Chondrocyte (in vitro differentiated cells): ENCODE results near the gene INPP5A. TPM values are rescaled to one million over a fixed set of nuclear protein-coding genes. Genes with fewer than 3 reads are reported as not detected.

ENCODE experiments used
- DNase-seq: peaks from one replicate; pipeline ENCODE4 v3.0.0; 2021; ENCODE audit warnings: mixed read lengths, low spot score
- H3K27ac Mint-ChIP-seq: one replicate; pipeline ENCODE4 v1.8.0; 2021; ENCODE audit warnings: mild to moderate bottlenecking, moderate library complexity, mixed read lengths; ENCODE audit not compliant: unreplicated experiment
- H3K27me3 Mint-ChIP-seq: 2 replicates; pipeline ENCODE4 v1.8.0; 2021; ENCODE audit warnings: low read depth, mixed read lengths
- H3K36me3 Mint-ChIP-seq: 2 replicates; pipeline ENCODE4 v1.8.0; 2021; ENCODE audit warnings: low read depth, mixed read lengths
- H3K4me1 Mint-ChIP-seq: 2 replicates; pipeline ENCODE4 v1.8.0; 2021; ENCODE audit warnings: low read depth, mild to moderate bottlenecking, mixed read lengths
- H3K4me3 Mint-ChIP-seq: one replicate; pipeline ENCODE4 v1.8.0; 2021; ENCODE audit warnings: mild to moderate bottlenecking, moderate library complexity, mixed read lengths; ENCODE audit not compliant: unreplicated experiment
- H3K9me3 Mint-ChIP-seq: 2 replicates; pipeline ENCODE4 v1.8.0; 2021; ENCODE audit warnings: low read depth, mixed read lengths
- CTCF ChIP-seq: fragments of 200-600 bp; sonication (generic); IDR thresholded peaks from 2 replicates; pipeline ENCODE4 v1.5.0; 2021; ENCODE audit warnings: antibody characterized with exemption, mild to moderate bottlenecking, moderate library complexity
- total RNA-seq: library from RNA; stranded (reverse); gene quantifications from 3 replicates; pipeline ENCODE4 v1.2.1, GENCODE V29; 2021

INPP5A gene
- total RNA-seq, 1 donor from 2014 or later, result 40.6 TPM

- peaks cover 20% of the 10 kb centered on the region for H3K27me3 Mint-ChIP-seq
- DNase-seq, result peak; percentile 36
- H3K36me3 Mint-ChIP-seq, result no peaks in the 10 kb centered on the region
- no peak overlapping the region for H3K27ac Mint-ChIP-seq
- peaks cover 6% of the 10 kb centered on the region for H3K9me3 Mint-ChIP-seq
- no peak for TF ChIP-seq CTCF
- peaks cover 17% of the 10 kb centered on the region for H3K4me1 Mint-ChIP-seq
- no peak overlapping the region for H3K4me3 Mint-ChIP-seq
These were observed 26.2 kb upstream of the INPP5A start for GRCh38 chr10:132511121-132512051.

DNA sequence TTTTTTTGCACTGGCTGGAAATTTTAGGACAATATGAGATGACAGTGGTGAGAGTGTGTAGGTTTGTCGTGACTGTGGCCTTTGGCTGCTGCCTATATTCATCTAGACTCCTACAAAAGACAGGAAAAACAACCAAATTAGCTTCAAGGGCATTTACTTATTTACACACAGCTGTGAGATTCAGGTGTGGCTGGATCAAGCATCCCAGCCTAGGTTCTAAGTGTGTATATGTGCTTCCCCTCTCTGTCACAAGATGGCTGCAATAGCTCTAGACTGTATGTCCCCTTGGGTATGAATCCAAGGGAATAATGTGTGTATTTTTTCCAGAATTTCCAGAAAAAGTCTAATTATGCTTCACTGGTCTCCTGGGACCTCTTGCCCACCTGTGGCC lies 25.5 kb upstream of the INPP5A start:
- no peak for TF ChIP-seq CTCF

GRCh38 chr10:132512693-132513345 lies 24.8 kb upstream of the INPP5A start:
- TF ChIP-seq CTCF, result no peak
- H3K27ac Mint-ChIP-seq, result no peak overlapping the region
- H3K27me3 Mint-ChIP-seq, result peaks cover 20% of the 10 kb centered on the region
- H3K4me1 Mint-ChIP-seq, result peaks cover 21% of the 10 kb centered on the region
- peaks cover 6% of the 10 kb centered on the region for H3K9me3 Mint-ChIP-seq
- no peaks in the 10 kb centered on the region for H3K36me3 Mint-ChIP-seq
- no peak overlapping the region for H3K4me3 Mint-ChIP-seq
- DNase-seq, result no peak

More for the DNA sequence above, 25.5 kb upstream of the INPP5A start:
- Mint-ChIP-seq H3K27me3 (peaks cover 20% of the 10 kb centered on the region), H3K4me1 (peaks cover 18% of the 10 kb centered on the region), H3K27ac (no peak overlapping the region), H3K36me3 (no peaks in the 10 kb centered on the region), H3K9me3 (peaks cover 6% of the 10 kb centered on the region), H3K4me3 (no peak overlapping the region)
- DNase-seq, result no peak

- no peak overlapping the region for H3K27ac Mint-ChIP-seq
These were observed 22.6 kb upstream of the INPP5A start for GRCh38 chr10:132514821-132515520.

More at GRCh38 chr10:132514821-132515520, 22.6 kb upstream of the INPP5A start:
- Mint-ChIP-seq H3K4me1 (peaks cover 38% of the 10 kb centered on the region), H3K9me3 (peaks cover 6% of the 10 kb centered on the region), H3K36me3 (no peaks in the 10 kb centered on the region), H3K27me3 (peaks cover 17% of the 10 kb centered on the region), H3K4me3 (no peak overlapping the region)
- DNase-seq, result peak; percentile 74
- TF ChIP-seq CTCF, result no peak
